T-helper 9 cell (primary cell): ENCODE measurements around the gene LY86.

Experiments used
- DNase-seq: peaks from one replicate; pipeline ENCODE4 v3.0.0-alpha.2; 2020

The LY86 gene

DNA sequence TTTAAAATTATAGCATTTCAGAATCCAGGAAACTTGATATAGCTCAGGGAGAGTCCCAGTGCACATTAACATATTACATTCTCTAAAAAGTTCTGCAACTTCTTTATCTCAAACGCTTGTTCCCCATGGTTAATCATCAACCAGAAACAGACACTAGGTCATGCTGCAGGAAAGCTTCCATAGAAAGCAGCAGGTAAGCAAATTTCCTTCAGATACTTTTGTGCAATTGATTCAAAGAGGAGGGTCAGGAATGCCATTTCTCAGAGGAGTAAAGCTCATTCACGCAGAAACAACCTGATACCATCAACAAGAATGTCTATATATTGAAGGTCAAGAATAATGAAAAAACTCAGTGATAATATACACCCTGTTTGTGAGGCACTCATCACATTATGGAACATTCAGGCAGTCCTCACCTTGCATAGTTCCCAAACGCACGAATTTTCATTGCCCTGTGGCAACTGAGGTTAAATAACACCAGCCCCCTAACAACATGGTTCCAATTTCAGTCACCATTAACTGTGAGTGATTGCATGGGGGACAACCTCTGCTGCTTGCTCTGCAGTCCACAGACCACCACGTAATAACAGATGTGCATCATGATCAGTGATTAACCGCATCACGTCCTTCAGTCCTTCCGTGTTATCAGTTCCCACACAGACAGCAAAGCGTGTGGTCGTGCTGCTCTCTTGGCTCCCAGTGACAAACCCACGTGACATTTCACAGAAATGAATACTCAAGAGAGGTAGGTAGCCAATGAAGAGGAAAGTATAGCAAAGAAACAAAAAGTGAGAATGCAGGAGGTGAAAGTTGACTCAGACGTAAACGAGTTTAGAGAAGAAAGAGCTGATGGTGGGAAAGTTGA is 95.7 kb downstream of the LY86 start:
- no peak for DNase-seq

DNA sequence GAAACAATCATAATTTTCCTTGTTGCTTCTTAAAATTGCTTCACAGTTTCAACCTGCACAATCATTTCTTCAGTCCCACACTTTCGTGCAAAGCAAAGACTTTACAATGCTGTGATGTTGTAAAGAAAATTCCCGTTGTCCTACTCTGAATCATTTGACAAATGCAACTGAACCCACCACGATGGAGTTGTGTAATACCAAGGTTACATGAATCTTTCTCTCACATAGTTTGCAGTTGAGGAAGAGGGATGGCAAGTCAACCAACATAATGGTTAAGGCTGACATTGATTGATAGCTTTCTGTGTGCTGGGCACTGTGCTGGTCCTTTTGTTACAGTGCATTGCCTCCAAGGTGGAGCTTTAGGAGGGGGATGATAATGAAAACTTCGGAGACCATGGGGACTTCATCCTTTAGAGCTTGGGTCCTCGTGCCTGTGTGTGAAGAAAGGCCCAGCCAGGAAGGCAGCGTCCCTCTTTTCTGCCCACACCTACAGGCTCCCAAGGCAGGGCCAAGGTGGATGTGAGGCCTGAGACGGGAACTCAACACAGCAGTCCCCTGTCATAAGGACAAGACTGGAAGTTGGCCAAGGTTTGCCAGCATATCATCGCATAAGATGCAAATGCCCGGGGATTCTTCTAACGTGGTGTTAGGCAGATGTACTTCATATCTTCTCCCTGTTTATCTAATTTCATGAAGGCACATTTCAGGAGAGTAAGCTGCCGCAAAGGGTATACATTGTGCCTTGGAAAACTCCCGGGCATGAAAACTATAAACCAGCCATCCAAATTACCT is 96.9 kb downstream of the LY86 start:
- no peak for DNase-seq

DNA sequence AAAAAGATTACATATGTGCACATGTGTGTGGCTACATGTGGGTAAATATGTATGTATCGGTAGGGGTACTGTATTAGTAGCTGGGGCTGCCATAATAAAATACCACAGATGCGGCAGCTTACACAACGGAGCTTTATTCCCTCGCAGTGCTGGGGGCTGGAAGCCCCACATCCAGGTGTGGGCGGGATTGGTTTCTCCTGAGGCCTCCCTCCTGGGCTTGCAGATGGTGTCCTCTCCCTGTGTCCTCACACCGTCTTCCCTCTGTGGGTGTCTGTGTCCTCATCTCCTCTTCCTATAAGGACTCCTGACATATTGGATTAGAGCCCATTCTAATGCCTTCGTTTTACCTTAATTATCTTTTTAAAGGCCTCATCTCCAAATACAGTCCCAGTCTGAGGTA is 97.7 kb downstream of the LY86 start:
- no peak for DNase-seq

DNA sequence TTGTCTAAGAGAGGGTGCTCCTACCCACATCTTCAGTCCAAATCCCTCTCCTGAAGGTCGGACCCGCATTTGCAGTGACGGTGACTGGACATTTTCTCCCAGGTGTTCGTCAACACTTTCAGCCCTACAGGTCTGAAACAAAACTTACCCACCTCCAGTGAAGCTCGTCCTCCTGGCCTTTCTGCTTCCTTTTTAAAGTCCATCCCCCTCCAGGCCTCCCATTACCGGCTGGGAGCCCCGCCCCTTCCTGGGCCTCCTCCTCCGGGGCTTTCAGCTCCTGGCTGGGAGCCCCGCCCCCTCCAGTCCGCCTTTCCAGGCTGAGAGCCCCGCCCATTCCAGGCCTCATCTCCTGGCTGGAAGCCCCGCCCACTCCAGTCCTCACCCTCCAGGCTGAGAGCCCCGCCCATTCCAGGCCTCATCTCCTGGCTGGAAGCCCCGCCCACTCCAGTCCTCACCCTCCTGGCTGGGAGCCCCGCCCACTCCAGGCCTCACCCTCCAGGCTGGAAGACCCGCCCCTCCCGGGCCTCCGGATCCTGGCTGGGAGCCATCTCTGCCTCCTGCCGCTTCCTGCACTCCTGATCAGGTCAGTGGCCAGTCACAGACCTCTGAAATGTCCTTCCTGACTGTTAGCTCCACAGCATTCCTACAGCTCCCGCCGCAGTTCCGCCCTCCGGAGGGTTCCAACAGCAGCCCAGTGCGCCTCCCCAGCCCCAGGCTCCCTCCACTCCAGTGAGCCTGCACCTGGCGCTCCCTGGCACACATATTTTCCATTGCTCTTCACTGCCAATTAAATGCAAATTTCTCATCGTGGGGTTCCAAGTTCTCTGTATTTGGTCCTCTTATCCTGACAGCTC is 98.5 kb downstream of the LY86 start:
- no peak for DNase-seq

DNA sequence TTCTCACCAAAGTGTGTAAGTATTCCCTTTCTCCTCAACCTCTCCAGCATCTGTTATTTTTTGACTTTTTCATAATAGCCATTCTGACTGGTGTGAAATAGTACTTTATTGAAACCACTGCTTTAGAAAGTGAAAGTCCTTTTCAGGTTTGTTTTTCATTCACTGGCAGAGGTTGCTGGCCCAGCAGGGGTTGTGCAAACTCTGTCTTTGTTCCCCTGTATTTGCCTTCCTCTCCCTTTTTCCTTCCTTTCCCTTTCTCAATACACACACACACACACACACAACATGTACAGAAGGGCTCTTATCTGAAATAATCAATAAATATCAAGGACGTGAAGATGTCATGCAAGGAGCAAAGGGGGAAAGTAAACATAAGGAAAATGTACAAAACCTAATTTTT is 99.8 kb downstream of the LY86 start:
- DNase-seq = no peak

DNA sequence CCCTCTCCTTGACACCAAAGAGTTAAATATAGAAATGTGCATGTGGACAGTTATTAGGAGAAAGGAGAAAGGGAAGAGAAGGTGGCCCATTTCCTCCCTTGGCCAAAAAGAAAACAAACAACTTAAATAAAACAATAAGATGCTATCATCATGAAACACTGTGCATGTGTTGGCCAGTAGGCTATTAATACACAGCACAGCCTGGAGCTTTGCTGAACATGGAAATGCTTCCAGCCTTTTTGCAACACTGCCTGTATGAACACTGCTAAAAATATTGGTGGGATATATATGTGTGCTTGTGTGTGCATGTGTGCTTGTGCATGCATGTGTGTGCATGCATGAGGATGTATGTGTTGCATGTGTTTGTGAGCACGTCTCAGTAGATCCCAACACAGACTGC is 100.4 kb downstream of the LY86 start:
- no peak for DNase-seq

DNA sequence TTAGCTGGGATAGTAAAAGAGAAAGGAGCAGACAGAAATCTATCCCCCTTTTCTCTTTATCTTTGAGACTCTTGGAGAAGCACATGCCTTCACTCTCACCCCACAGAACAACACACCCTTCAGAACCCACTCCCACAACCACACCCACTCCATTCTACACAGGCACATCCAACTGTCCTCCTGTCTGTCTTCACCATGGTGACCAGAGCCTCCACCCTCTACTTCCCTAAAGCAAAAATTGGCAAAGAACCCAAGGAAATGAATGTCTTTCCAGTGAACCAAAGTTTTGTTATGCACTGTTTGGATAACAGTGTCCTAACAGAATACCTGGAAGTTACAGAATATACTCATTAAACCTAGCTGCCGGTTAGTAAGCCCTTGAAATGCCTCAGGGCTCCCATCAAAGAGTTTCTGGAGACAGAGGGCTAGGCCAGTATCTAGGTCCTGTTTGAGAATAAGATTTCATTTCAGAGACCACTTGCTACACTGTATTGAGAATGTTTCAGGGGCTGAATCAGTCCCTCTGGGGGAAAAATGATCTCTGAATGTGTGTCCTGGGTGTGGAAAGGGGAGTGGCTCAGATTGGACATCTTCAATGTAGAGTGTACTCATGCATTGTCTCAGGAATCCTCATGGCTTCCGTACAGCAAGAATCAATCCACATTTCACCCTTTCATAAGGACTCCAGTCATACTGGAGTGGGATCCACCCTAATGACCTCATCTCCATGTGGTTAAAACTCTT is 101.1 kb downstream of the LY86 start:
- DNase-seq = no peak

DNA sequence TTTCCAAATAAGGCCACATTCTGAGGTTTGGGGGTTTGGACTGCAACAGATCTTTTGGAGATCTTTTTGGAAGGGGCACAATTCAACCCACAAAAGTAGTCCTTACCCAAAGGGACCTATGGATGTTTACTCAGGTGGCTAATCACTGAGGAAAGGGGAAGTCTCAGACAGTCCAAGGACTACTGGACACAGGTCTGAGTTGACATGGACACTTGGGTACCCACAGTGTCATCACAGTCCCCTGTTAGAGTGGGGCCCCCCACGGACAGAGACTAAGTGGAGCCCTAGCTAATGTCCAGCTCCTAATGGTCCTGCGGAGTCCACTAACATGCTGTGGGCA is 101.6 kb downstream of the LY86 start:
- no peak for DNase-seq

DNA sequence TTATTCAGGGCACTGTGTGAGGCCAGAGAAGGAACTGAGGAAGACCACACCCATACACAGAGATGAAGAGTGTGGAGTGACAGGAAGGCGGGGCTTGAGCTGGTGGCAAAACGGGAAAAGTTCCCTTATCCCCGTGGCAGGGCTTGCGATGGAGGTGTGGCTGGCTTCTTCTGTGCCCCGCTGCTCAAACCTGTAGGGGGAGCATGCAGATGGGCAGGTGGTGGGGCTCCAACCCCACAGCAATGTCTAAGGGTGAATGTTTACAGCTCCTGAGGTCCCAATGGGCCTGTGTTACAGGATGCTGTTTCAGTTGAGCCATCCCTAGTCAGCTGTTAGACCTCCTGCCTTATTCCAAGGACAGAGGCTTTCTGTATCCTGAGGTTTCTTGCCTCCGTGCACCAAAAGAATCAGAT is 105.9 kb downstream of the LY86 start:
- DNase-seq = no peak

DNA sequence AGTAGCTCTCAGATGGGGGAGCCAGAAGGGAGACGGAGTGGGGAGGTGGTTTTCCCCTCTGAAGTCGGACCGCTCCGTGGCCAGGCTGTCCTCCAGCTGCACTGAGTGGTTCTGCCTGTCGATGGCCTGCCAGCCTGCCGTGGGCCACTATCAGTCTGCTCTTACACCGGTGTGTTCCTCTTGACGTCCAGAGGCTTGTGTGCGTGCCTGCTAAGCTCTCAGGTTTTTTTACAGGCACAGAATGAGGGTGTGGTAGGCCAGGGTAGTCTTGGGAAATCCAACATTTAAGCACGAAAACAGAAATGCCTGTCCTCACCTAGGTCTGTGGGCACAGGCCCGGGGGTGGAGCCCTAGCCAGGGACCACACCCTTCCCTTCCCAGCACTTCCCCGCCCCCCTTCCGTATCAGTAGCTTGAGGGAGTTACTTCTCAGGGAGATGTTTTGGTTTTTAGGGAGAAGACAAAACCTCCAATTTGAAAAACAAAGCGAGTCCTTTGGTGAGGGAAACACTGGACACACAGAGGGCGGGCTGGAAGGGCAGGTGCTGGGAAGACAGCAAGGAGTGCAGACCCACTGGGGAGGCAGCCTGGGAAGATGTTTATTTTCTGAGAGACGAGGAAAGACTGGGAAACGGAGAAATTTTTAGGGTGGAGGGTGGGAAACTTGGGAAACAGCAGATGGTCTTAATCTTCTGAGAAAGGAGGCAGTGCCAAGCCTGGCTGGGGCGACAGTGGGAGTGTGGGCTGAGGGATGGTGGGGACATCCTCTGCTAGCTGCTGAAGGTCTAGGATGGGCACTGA is 106.5 kb downstream of the LY86 start:
- no peak for DNase-seq

DNA sequence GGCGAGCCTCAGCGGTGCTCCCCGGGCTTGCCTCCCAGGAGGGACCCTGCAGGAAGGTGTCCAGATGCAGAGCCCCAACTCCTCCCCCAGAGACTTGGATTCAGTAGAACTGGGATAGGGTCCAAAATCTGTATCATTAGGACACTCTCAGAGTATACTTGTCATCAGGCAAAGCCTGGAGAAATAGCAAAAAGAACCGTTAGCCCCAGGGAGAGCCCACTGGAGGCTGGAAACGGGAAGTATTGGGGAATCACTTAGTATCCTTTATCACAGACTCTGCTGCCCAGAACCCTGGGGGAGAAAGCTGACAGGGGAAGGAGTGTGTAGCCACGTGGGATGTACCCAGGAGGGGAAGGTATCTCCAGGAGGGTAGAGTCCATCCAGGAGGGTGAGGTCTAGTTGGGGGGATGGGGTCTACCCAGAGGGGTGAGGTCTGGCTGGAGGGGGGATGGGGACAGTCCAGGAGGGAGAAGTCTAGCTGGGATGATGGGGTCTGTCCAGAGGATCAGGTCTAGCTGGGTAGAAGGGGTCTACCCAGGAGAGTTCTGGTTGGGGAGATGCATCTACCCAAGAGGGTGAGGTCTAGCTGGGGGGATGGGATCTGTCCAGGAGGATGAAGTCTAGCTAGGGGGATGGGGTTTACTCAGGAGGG is 107.2 kb downstream of the LY86 start:
- DNase-seq = no peak

DNA sequence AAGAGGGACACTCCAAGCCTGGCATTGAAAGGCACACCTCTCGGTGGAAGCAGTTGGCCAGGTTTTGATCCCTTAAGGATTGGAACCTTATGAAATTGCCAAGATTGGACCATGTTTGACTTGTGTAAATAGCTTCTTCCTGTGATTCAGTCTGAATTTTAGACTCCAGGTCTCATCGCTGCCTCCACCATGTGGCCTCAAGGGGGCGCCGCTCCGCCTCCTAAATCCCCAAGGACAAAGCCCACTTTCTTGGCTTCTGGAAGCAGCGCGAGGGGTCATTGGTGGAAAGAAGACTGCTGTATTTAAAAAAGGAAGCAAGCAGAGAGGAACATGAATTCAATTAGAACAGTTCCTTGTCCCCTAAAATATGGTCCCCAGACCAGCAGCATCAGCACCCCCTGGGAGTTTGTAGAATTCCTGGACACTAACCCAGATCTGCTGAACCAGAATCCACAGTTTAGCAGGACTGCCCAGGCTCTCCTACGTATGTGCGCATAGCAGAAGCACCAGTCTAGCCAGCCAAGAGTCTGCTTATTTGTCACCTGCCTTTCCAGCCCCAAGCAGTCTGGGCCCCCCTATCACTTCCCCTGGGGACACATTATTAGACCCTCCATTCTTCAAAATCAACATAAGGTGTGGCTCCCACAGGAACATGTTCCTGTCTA is 108.5 kb downstream of the LY86 start:
- DNase-seq = no peak

DNA sequence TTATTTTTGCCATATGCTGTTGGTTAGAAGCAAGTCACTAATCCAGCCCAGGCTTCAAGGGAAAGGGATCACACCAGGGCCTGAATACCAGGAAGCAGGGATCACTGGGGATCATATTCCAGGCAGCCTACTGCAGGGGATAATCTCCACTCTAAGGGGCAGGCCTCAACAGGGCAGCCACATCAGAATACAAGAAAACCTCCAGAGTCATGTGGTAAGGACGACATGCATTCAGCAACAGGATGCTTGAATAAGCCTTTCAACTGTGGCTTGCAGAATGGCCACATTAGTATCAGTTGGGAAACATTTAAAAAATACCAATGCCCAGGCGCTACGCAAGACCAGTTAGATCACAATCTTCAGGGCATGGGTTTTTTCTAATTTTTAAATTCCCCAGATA is 109.1 kb downstream of the LY86 start:
- no peak for DNase-seq

DNA sequence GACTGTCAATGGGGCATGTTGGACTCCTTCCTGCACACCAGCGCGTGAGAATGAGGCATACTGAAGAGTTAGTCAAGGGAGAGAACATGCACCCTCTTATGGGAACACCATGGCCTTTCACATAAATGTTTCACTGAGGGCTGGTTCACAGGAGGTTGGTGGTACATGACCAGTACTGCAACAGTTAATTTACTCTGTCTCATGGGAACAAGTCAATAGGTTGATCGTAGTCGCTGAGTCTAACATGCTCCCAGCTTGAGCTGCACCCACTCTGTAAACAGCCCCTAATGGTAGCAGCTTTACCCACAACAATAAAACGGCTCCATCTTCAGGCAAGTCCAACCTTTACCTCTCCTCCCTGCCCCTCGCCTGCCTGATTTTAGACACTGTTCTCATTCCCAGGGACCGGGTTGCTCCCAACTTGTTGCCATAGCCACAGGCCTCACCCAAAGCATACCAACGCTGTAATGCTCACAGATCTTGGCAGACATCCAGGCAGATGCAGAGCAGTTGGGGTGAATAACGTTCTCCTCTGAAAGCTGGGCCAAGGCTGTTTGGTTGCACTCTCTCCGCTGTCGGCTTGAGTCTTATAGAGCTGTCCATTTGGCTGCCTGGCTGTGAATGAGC is 111.3 kb downstream of the LY86 start:
- DNase-seq = no peak

DNA sequence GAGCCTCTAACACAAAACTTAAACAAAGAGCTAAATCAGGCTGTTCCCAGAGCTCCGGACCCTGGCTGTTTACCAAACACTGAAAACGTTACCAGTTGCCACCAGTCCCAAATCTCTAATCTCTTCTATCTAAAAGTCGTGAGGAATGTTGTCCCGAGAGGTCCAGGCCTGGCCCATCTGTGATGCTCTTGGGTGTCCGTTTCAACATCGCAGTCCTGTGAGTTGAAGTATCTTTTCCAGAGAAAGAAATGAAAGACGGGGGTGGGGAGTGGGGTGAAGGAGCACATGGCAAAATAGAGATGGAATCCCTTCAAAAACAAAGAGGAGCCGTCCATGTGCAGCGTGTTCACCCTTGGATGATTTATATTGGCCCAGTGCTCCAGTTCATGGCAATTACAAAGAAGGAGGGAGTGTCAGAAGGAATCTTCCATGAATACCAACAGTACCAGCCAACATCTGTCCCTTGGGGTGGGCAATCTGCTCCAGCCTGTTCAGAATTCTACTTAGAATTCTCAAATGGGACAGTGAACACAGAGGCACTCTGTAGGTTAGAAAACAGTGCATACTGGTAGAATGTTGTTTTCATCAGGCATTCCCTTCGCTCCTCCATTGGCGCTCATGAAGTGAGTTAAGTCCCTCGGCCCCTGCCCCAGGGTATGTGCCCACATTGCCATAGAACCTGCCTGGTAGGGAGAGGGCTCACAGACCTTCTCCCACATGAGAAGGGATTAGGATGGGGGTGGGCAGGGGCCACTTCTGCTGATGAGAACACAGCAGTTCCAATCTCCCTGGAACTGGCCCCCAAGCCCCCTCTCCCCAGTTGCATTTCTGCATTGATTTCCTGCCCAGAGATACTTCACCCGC is 112.1 kb downstream of the LY86 start:
- no peak for DNase-seq

DNA sequence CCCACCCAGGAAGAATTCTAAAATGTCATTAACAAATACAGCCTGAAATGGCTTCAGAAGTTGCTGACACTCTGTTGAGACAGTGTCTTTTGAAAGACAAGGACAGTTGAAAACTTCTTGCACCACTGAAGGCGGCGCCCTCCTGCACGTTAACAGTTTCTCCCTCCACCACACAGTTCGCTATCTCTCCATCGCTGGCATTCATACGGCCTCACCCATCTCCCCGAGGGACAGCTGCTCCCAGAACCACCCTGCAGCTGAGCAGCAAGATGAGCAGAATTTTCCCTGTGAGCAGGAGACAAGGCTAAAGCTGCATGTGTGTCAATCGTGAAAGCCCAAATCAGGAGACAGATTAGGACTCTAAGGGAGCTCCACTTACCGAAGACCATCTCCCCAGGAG is 113.3 kb downstream of the LY86 start:
- DNase-seq = no peak

DNA sequence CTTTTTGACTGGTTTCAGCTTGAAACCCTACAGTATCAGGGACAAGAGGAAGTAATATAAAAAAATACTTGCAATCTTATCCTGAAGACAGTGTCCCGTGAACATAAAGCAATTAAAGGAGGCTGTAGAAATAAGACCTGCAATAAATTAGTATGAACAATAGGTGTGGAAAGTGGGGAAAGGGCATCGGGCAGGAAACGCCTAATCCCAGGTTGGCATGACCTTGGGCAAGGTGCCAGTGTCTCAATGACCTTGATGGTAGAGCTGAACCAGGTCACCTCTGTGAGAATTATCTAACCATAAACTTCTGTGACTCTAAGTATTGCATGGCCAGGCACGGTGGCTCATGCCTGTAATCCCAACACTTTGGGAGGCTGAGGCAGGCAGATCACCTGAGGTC is 115.2 kb downstream of the LY86 start:
- DNase-seq = no peak
